ENCODE measurements around the gene DPH6.

Gene DPH6

GRCh38 chr15:35323141-35323540 lies 222.8 kb downstream of the DPH6 start:
- TF ChIP-seq, protein P1, sequence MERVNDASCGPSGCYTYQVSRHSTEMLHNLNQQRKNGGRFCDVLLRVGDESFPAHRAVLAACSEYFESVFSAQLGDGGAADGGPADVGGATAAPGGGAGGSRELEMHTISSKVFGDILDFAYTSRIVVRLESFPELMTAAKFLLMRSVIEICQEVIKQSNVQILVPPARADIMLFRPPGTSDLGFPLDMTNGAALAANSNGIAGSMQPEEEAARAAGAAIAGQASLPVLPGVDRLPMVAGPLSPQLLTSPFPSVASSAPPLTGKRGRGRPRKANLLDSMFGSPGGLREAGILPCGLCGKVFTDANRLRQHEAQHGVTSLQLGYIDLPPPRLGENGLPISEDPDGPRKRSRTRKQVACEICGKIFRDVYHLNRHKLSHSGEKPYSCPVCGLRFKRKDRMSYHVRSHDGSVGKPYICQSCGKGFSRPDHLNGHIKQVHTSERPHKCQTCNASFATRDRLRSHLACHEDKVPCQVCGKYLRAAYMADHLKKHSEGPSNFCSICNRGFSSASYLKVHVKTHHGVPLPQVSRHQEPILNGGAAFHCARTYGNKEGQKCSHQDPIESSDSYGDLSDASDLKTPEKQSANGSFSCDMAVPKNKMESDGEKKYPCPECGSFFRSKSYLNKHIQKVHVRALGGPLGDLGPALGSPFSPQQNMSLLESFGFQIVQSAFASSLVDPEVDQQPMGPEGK (CRISPR knock-in tag; IDR thresholded peaks at IDR 0.05; ENCODE audit: borderline replicate concordance): no peak
- TF ChIP-seq ZNF70 (CRISPR knock-in tag; IDR thresholded peaks at IDR 0.05) (no peak), POU6F1 (CRISPR knock-in tag; IDR thresholded peaks at IDR 0.05; ENCODE audit: borderline replicate concordance, low read depth) (no peak), ZC3H10 (CRISPR knock-in tag; IDR thresholded peaks at IDR 0.05) (no peak), PPARA (CRISPR knock-in tag; IDR thresholded peaks at IDR 0.05; ENCODE audit: borderline replicate concordance) (no peak), ZFP30 (CRISPR knock-in tag; IDR thresholded peaks at IDR 0.05) (no peak), TOX (CRISPR knock-in tag; IDR thresholded peaks at IDR 0.05; ENCODE audit: borderline replicate concordance) (no peak), TCF4 (CRISPR knock-in tag; IDR thresholded peaks at IDR 0.05; ENCODE audit: borderline replicate concordance) (no peak), GLIS3 (CRISPR knock-in tag; IDR thresholded peaks at IDR 0.05) (no peak), CSRNP3 (CRISPR knock-in tag; IDR thresholded peaks at IDR 0.05) (no peak), BACH2 (CRISPR knock-in tag; IDR thresholded peaks at IDR 0.05; ENCODE audit: borderline replicate concordance) (no peak)
- TF ChIP-seq, protein P2, sequence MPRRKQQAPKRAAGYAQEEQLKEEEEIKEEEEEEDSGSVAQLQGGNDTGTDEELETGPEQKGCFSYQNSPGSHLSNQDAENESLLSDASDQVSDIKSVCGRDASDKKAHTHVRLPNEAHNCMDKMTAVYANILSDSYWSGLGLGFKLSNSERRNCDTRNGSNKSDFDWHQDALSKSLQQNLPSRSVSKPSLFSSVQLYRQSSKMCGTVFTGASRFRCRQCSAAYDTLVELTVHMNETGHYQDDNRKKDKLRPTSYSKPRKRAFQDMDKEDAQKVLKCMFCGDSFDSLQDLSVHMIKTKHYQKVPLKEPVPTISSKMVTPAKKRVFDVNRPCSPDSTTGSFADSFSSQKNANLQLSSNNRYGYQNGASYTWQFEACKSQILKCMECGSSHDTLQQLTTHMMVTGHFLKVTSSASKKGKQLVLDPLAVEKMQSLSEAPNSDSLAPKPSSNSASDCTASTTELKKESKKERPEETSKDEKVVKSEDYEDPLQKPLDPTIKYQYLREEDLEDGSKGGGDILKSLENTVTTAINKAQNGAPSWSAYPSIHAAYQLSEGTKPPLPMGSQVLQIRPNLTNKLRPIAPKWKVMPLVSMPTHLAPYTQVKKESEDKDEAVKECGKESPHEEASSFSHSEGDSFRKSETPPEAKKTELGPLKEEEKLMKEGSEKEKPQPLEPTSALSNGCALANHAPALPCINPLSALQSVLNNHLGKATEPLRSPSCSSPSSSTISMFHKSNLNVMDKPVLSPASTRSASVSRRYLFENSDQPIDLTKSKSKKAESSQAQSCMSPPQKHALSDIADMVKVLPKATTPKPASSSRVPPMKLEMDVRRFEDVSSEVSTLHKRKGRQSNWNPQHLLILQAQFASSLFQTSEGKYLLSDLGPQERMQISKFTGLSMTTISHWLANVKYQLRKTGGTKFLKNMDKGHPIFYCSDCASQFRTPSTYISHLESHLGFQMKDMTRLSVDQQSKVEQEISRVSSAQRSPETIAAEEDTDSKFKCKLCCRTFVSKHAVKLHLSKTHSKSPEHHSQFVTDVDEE (CRISPR knock-in tag; IDR thresholded peaks at IDR 0.05): no peak
- ATAC-seq: no peak

- ATAC-seq: no peak
Measured at GRCh38 chr15:35321926-35322325, 224.0 kb downstream of the DPH6 start.

More at GRCh38 chr15:35321926-35322325, 224.0 kb downstream of the DPH6 start:
- TF ChIP-seq TCF4 (CRISPR knock-in tag; IDR thresholded peaks at IDR 0.05; ENCODE audit: borderline replicate concordance) (no peak), SNAI2 (CRISPR knock-in tag; IDR thresholded peaks at IDR 0.05) (no peak), ZNF70 (CRISPR knock-in tag; IDR thresholded peaks at IDR 0.05) (no peak), ZNF565 (CRISPR knock-in tag; conservative IDR thresholded peaks at IDR 0.05; ENCODE audit: low read depth) (no peak), RARB (CRISPR knock-in tag; IDR thresholded peaks at IDR 0.05) (no peak), CSDC2 (CRISPR knock-in tag; IDR thresholded peaks at IDR 0.05) (no peak), ISL1 (CRISPR knock-in tag; IDR thresholded peaks at IDR 0.05) (no peak), GLIS3 (CRISPR knock-in tag; IDR thresholded peaks at IDR 0.05) (no peak), CREB5 (CRISPR knock-in tag; IDR thresholded peaks at IDR 0.05; ENCODE audit: low read depth) (no peak), POU6F1 (CRISPR knock-in tag; IDR thresholded peaks at IDR 0.05; ENCODE audit: borderline replicate concordance, low read depth) (no peak), OSR1 (CRISPR knock-in tag; IDR thresholded peaks at IDR 0.05) (no peak), ZNF8 (CRISPR knock-in tag; IDR thresholded peaks at IDR 0.05) (no peak), ARNTL (CRISPR knock-in tag; IDR thresholded peaks at IDR 0.05; ENCODE audit: borderline replicate concordance, low read depth) (no peak), ESRRG (CRISPR knock-in tag; IDR thresholded peaks at IDR 0.05) (no peak)
